ENCODE measurements around the gene MAN1C1.

GRCh38 chr1:25704267-25704691, 87.7 kb downstream of the MAN1C1 start:
- TF ChIP-seq, protein P1, sequence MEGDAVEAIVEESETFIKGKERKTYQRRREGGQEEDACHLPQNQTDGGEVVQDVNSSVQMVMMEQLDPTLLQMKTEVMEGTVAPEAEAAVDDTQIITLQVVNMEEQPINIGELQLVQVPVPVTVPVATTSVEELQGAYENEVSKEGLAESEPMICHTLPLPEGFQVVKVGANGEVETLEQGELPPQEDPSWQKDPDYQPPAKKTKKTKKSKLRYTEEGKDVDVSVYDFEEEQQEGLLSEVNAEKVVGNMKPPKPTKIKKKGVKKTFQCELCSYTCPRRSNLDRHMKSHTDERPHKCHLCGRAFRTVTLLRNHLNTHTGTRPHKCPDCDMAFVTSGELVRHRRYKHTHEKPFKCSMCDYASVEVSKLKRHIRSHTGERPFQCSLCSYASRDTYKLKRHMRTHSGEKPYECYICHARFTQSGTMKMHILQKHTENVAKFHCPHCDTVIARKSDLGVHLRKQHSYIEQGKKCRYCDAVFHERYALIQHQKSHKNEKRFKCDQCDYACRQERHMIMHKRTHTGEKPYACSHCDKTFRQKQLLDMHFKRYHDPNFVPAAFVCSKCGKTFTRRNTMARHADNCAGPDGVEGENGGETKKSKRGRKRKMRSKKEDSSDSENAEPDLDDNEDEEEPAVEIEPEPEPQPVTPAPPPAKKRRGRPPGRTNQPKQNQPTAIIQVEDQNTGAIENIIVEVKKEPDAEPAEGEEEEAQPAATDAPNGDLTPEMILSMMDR (IDR thresholded peaks at IDR 0.05) = no peak
- no peak for TF ChIP-seq POLR2A (IDR thresholded peaks at IDR 0.05)

Measured in sigmoid colon (tissue), 3 donors.